Caco-2 (cell line): Measurements from ENCODE around the gene PPL. TPM values are rescaled to one million over a fixed set of nuclear protein-coding genes. Genes with fewer than 3 reads are reported as not detected.

Source experiments
- BruUV-seq: library from RNA; stranded (reverse); fragments of 400-500 nt; replicated peaks from 2 replicates; lab custom pipeline; 2021; lab: Mats Ljungman, UMichigan
- CTCF ChIA-PET: fragments of 300-600 bp; sonication (Branson Sonifier 250); formaldehyde crosslinking; loops from one replicate; lab custom pipeline; 2022; ENCODE audit warnings: antibody characterized with exemption; lab: Charles Lee
- POLR2A ChIA-PET: fragments of 300-600 bp; sonication (Branson Sonifier 250); formaldehyde crosslinking; loops from one replicate; lab custom pipeline; 2022; ENCODE audit warnings: antibody characterized with exemption; lab: Charles Lee
- DNase-seq, 2 experiments: peaks; one replicate each; pipeline versions ENCODE4 v3.0.0 to v3.0.0-alpha.2; 2020 to 2022
- H3K27me3 ChIP-seq: replicated peaks from 2 replicates; pipeline ENCODE4 v1.6.0; 2011; ENCODE audit warnings: low read length; ENCODE audit not compliant: control insufficient read depth, insufficient read depth
- H3K36me3 ChIP-seq: 2 replicates; pipeline ENCODE4 v1.5.1; 2011; ENCODE audit warnings: low read length; ENCODE audit not compliant: control insufficient read depth, insufficient read depth
- H3K4me1 ChIP-seq: fragments of 250-450 bp; sonication (Bioruptor Pico); 2 replicates; pipeline ENCODE4 v1.5.1; 2020; ENCODE audit warnings: mild to moderate bottlenecking
- H3K4me3 ChIP-seq: 2 replicates; pipeline ENCODE4 v1.5.1; 2011; ENCODE audit warnings: low read depth, mild to moderate bottlenecking, control low read depth, low read length
- H3K9me3 ChIP-seq: fragments of 250-450 bp; sonication (Bioruptor Pico); 2 replicates; pipeline ENCODE4 v1.5.1; 2020; ENCODE audit warnings: mild to moderate bottlenecking, moderate library complexity
- H3K27ac Mint-ChIP-seq: one replicate; pipeline ENCODE4 v1.8.0; 2022; ENCODE audit warnings: mixed read lengths; ENCODE audit not compliant: unreplicated experiment
- H3K27me3 Mint-ChIP-seq: one replicate; pipeline ENCODE4 v1.8.0; 2022; ENCODE audit warnings: mixed read lengths; ENCODE audit not compliant: insufficient read depth, unreplicated experiment
- H3K36me3 Mint-ChIP-seq: one replicate; pipeline ENCODE4 v1.8.0; 2022; ENCODE audit warnings: mild to moderate bottlenecking, mixed read lengths; ENCODE audit not compliant: insufficient read depth, unreplicated experiment
- H3K4me1 Mint-ChIP-seq: one replicate; pipeline ENCODE4 v1.8.0; 2022; ENCODE audit warnings: low read depth, mixed read lengths; ENCODE audit not compliant: unreplicated experiment
- H3K4me3 Mint-ChIP-seq: one replicate; pipeline ENCODE4 v1.8.0; 2022; ENCODE audit warnings: mild to moderate bottlenecking, moderate library complexity, mixed read lengths; ENCODE audit not compliant: unreplicated experiment
- H3K9me3 Mint-ChIP-seq: one replicate; pipeline ENCODE4 v1.8.0; 2022; ENCODE audit warnings: mixed read lengths; ENCODE audit not compliant: unreplicated experiment
- intact Hi-C: fragments of 100-400 bp; cut with micrococcal nuclease; formaldehyde crosslinking; loops from one replicate; pipeline ENCODE4 v1.10.0; 2022; ENCODE audit not compliant: unreplicated experiment
- total RNA-seq: library from RNA; stranded (reverse); gene quantifications from 2 replicates; pipeline ENCODE4 v1.2.3, GENCODE V29; 2022
- TF ChIP-seq, protein P1 (sequence below), 2 experiments: fragments of 200-600 bp in 1 of 2; IDR thresholded peaks; 1 replicate in 1 of 2; 2 replicates in 1 of 2; pipeline versions ENCODE4 v1.5.1 to v1.8.0; 2011 to 2022; ENCODE audit warnings: antibody characterized with exemption in 1 of 2, control low read depth in 1 of 2, inconsistent platforms in 1 of 2, low read depth in 1 of 2, low read length in 1 of 2, mild to moderate bottlenecking in 1 of 2, moderate library complexity in 1 of 2; ENCODE audit not compliant: insufficient read depth in 1 of 2, severe bottlenecking in 1 of 2, unreplicated experiment in 1 of 2

PPL gene
- total RNA-seq, 1 experiment from 2014 or later: 68.1 TPM

DNA sequence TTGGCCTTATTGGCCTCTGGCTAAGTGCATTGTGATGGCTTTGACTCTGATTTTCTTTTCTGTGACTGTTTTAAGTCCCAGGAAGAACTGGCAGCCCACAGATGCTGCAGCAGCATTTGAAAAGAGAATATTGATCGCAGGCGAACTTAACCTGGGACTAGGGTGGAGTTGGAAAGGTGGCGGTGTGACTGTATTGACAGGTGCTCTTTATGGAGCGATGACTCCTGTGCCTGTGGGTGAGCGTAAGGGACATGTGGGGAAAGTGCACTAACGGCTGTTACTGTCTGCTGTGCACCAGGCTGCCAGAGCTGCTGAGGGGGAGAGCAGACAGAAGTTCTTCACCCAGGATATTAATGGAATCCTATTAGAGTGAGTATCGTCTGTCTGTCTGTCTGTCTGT lies 68.4 kb downstream of the PPL start:
- peaks cover 14% of the 10 kb centered on the region for H3K4me1 Mint-ChIP-seq
- no peaks in the 10 kb centered on the region for H3K27me3 Mint-ChIP-seq
- BruUV-seq: no TSS peak
- ChIA-PET POLR2A (no interaction called here), CTCF (no interaction called here)
- Histone ChIP-seq H3K36me3 (peaks cover 6% of the 10 kb centered on the region), H3K4me1 (peaks cover 7% of the 10 kb centered on the region), H3K4me3 (no peak overlapping the region), H3K9me3 (no peaks in the 10 kb centered on the region), H3K27me3 (no peaks in the 10 kb centered on the region)
- TF ChIP-seq, protein P1, sequence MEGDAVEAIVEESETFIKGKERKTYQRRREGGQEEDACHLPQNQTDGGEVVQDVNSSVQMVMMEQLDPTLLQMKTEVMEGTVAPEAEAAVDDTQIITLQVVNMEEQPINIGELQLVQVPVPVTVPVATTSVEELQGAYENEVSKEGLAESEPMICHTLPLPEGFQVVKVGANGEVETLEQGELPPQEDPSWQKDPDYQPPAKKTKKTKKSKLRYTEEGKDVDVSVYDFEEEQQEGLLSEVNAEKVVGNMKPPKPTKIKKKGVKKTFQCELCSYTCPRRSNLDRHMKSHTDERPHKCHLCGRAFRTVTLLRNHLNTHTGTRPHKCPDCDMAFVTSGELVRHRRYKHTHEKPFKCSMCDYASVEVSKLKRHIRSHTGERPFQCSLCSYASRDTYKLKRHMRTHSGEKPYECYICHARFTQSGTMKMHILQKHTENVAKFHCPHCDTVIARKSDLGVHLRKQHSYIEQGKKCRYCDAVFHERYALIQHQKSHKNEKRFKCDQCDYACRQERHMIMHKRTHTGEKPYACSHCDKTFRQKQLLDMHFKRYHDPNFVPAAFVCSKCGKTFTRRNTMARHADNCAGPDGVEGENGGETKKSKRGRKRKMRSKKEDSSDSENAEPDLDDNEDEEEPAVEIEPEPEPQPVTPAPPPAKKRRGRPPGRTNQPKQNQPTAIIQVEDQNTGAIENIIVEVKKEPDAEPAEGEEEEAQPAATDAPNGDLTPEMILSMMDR (IDR thresholded peaks at IDR 0.05; ENCODE audit: insufficient read depth in 1 of 2, low read depth in 1 of 2, low read length in 1 of 2, severe bottlenecking in 1 of 2, unreplicated experiment in 1 of 2): no peak
- H3K9me3 Mint-ChIP-seq: no peaks in the 10 kb centered on the region
- peaks cover 63% of the 10 kb centered on the region for H3K36me3 Mint-ChIP-seq
- no peak for DNase-seq
- no peak overlapping the region for H3K27ac Mint-ChIP-seq
- H3K4me3 Mint-ChIP-seq: no peak overlapping the region
- intact Hi-C loops: no loop called here

DNA sequence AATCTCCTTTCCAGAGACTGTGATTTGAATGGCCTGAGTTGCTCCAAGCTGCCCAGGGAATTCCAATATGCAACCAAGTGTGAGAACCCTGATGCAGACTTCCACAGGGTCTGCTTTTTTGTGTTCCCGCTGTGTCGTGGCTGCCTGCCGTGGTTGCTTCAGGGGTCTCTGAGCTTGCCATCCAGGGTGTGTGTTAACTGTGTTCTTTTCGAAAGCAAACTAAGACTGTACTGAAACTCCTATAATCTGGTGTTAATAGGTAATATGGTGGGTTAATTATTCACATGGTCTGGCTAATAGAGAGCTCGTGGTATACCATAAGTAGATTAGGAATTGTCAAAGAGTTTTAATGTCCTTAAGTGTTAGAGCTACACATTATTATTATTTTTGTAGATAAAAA lies 68.9 kb downstream of the PPL start:
- ChIA-PET POLR2A (no interaction called here), CTCF (no interaction called here)
- no TSS peak for BruUV-seq
- Mint-ChIP-seq H3K27me3 (no peaks in the 10 kb centered on the region), H3K4me3 (no peak overlapping the region), H3K27ac (no peak overlapping the region), H3K9me3 (no peaks in the 10 kb centered on the region), H3K36me3 (peaks cover 58% of the 10 kb centered on the region), H3K4me1 (peaks cover 14% of the 10 kb centered on the region)
- DNase-seq: no peak
- TF ChIP-seq, protein P1 (IDR thresholded peaks at IDR 0.05; ENCODE audit: insufficient read depth in 1 of 2, low read depth in 1 of 2, low read length in 1 of 2, severe bottlenecking in 1 of 2, unreplicated experiment in 1 of 2): no peak
- peaks cover 7% of the 10 kb centered on the region for H3K4me1 ChIP-seq
- H3K36me3 ChIP-seq: peaks cover 6% of the 10 kb centered on the region
- H3K4me3 ChIP-seq: no peak overlapping the region
- no peaks in the 10 kb centered on the region for H3K9me3 ChIP-seq
- intact Hi-C loops: no loop called here
- no peaks in the 10 kb centered on the region for H3K27me3 ChIP-seq

DNA sequence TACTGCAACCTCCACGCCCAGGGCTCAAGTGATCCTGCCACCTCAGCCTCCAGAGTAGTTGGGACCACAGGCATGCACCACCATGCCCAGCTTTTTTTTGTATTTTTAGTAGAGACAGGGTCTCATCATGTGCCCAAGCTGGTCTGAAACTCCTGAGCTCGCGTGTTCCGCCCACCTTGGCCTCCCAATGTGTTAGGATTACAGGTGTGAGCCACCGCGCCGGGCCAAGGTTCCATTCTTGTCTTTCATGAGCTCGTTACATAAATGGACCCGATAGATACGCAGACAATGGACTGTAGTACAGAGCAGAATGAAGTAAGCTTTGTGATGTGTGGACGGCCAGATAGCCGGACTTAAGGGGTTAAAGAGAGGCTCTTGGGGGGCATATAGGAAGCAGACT lies 70.4 kb downstream of the PPL start:
- H3K36me3 ChIP-seq: peaks cover 2% of the 10 kb centered on the region
- H3K4me1 ChIP-seq: peaks cover 7% of the 10 kb centered on the region
- ChIA-PET POLR2A (no interaction called here), CTCF (no interaction called here)
- no peak overlapping the region for H3K4me3 ChIP-seq
- peaks cover 50% of the 10 kb centered on the region for H3K36me3 Mint-ChIP-seq
- H3K4me3 Mint-ChIP-seq: no peak overlapping the region
- H3K27ac Mint-ChIP-seq: no peak overlapping the region
- no TSS peak for BruUV-seq
- peaks cover 14% of the 10 kb centered on the region for H3K4me1 Mint-ChIP-seq
- H3K9me3 ChIP-seq: no peaks in the 10 kb centered on the region
- H3K9me3 Mint-ChIP-seq: no peaks in the 10 kb centered on the region
- intact Hi-C loops: no loop called here
- H3K27me3 Mint-ChIP-seq: no peaks in the 10 kb centered on the region
- TF ChIP-seq, protein P1 (IDR thresholded peaks at IDR 0.05; ENCODE audit: insufficient read depth in 1 of 2, low read depth in 1 of 2, low read length in 1 of 2, severe bottlenecking in 1 of 2, unreplicated experiment in 1 of 2): no peak
- no peak for DNase-seq
- no peaks in the 10 kb centered on the region for H3K27me3 ChIP-seq
